GM18951 (cell line): ENCODE results near the gene FPGS.

Experiments used
- POLR2A ChIP-seq: IDR thresholded peaks from 4 replicates; pipeline ENCODE4 v1.6.1; 2011; ENCODE audit warnings: mild to moderate bottlenecking; ENCODE audit not compliant: insufficient read length, insufficient read depth; ENCODE audit errors: extremely low read depth
- in situ Hi-C: fragments of 300-500 bp; cut with MboI; formaldehyde crosslinking; loops from one replicate; pipeline ENCODE4 v1.12.0; 2022; ENCODE audit warnings: low sequenced_read_pairs, mixed read lengths, inconsistent platforms; ENCODE audit not compliant: unreplicated experiment

The FPGS gene

GRCh38 chr9:127805620-127806019, 2.9 kb downstream of the FPGS start:
- in situ Hi-C loops = no loop called here
- TF ChIP-seq POLR2A = no peak

GRCh38 chr9:127806871-127807270, 4.2 kb downstream of the FPGS start:
- no peak for TF ChIP-seq POLR2A
- in situ Hi-C loops = no loop called here

GRCh38 chr9:127808347-127809001, 5.8 kb downstream of the FPGS start:
- in situ Hi-C loops = no loop called here

GRCh38 chr9:127809002-127809539, 6.4 kb downstream of the FPGS start:
- in situ Hi-C loops = no loop called here

More at GRCh38 chr9:127808347-127809001, 5.8 kb downstream of the FPGS start:
- TF ChIP-seq POLR2A = no peak

GRCh38 chr9:127809540-127810377, 7.1 kb downstream of the FPGS start:
- TF ChIP-seq POLR2A = no peak
- in situ Hi-C loops = no loop called here

More at GRCh38 chr9:127809002-127809539, 6.4 kb downstream of the FPGS start:
- no peak for TF ChIP-seq POLR2A

- no peak for TF ChIP-seq POLR2A
- in situ Hi-C loops = no loop called here
Observed at GRCh38 chr9:127810378-127811187, 7.9 kb downstream of the FPGS start.

GRCh38 chr9:127812011-127812410, 9.3 kb downstream of the FPGS start:
- no peak for TF ChIP-seq POLR2A
- in situ Hi-C loops = no loop called here

GRCh38 chr9:127812936-127813675, 10.4 kb downstream of the FPGS start:
- in situ Hi-C loops = no loop called here

GRCh38 chr9:127813686-127814226, 11.1 kb downstream of the FPGS start:
- in situ Hi-C loops = no loop called here
- no peak for TF ChIP-seq POLR2A

More at GRCh38 chr9:127812936-127813675, 10.4 kb downstream of the FPGS start:
- TF ChIP-seq POLR2A = no peak

- no peak for TF ChIP-seq POLR2A
- in situ Hi-C loops = no loop called here
Observed at GRCh38 chr9:127814619-127815511, 12.2 kb downstream of the FPGS start.

- TF ChIP-seq POLR2A = peak; percentile 12
- in situ Hi-C loops = no loop called here
Observed at GRCh38 chr9:127815512-127816361, 13.1 kb downstream of the FPGS start.

GRCh38 chr9:127816362-127816725, 13.7 kb downstream of the FPGS start:
- in situ Hi-C loops = no loop called here
- no peak for TF ChIP-seq POLR2A
